HFFc6 (cell line): ENCODE data around the gene ZNF280A. TPM values are rescaled to one million over a fixed set of nuclear protein-coding genes. Genes with fewer than 3 reads are reported as not detected.

Experiments
- DNase-seq: peaks from one replicate; pipeline ENCODE4 v3.0.0-alpha.2; 2018
- H3K27ac Mint-ChIP-seq: 2 replicates; pipeline ENCODE4 v1.8.0; 2020; ENCODE audit warnings: mild to moderate bottlenecking, mixed read lengths
- H3K27me3 Mint-ChIP-seq: 2 replicates; pipeline ENCODE4 v1.8.0; 2021; ENCODE audit warnings: mild to moderate bottlenecking, moderate library complexity, mixed read lengths; ENCODE audit not compliant: insufficient read depth
- H3K36me3 Mint-ChIP-seq: 2 replicates; pipeline ENCODE4 v1.8.0; 2021; ENCODE audit warnings: low read depth, mixed read lengths
- H3K4me1 Mint-ChIP-seq: 2 replicates; pipeline ENCODE4 v1.8.0; 2020; ENCODE audit warnings: low read depth, mixed read lengths
- H3K4me3 Mint-ChIP-seq: 2 replicates; pipeline ENCODE4 v1.8.0; 2020; ENCODE audit warnings: mild to moderate bottlenecking, moderate library complexity, mixed read lengths
- H3K9me3 Mint-ChIP-seq: 2 replicates; pipeline ENCODE4 v1.8.0; 2020; ENCODE audit warnings: mild to moderate bottlenecking, mixed read lengths
- total RNA-seq, 6 experiments: library from RNA; stranded (reverse); fragmentation: NEBNext Ultra II Directional; extraction: Animal tissue kit (Norgen Biotek cat#: 25700); gene quantifications; 2 replicates in 1 of 6; 3 replicates in 5 of 6; pipeline ENCODE4 v1.2.3, GENCODE V29; 2021
- TF ChIP-seq, protein P1 (sequence below): fragments of 200-600 bp; sonication (generic); IDR thresholded peaks from 2 replicates; pipeline ENCODE4 v1.5.0; 2021; ENCODE audit warnings: antibody characterized with exemption, mild to moderate bottlenecking

The ZNF280A gene
- total RNA-seq, 6 experiments from 2014 or later: 0.08 TPM; not detected in 5

GRCh38 chr22:22538226-22538989 is 18.3 kb upstream of the ZNF280A start:
- Mint-ChIP-seq H3K36me3 (no peaks in the 10 kb centered on the region), H3K4me3 (no peak overlapping the region), H3K27me3 (peaks cover 15% of the 10 kb centered on the region), H3K4me1 (no peaks in the 10 kb centered on the region), H3K27ac (no peak overlapping the region), H3K9me3 (peaks cover 22% of the 10 kb centered on the region)
- no peak for DNase-seq
- TF ChIP-seq, protein P1, sequence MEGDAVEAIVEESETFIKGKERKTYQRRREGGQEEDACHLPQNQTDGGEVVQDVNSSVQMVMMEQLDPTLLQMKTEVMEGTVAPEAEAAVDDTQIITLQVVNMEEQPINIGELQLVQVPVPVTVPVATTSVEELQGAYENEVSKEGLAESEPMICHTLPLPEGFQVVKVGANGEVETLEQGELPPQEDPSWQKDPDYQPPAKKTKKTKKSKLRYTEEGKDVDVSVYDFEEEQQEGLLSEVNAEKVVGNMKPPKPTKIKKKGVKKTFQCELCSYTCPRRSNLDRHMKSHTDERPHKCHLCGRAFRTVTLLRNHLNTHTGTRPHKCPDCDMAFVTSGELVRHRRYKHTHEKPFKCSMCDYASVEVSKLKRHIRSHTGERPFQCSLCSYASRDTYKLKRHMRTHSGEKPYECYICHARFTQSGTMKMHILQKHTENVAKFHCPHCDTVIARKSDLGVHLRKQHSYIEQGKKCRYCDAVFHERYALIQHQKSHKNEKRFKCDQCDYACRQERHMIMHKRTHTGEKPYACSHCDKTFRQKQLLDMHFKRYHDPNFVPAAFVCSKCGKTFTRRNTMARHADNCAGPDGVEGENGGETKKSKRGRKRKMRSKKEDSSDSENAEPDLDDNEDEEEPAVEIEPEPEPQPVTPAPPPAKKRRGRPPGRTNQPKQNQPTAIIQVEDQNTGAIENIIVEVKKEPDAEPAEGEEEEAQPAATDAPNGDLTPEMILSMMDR: no peak

DNA sequence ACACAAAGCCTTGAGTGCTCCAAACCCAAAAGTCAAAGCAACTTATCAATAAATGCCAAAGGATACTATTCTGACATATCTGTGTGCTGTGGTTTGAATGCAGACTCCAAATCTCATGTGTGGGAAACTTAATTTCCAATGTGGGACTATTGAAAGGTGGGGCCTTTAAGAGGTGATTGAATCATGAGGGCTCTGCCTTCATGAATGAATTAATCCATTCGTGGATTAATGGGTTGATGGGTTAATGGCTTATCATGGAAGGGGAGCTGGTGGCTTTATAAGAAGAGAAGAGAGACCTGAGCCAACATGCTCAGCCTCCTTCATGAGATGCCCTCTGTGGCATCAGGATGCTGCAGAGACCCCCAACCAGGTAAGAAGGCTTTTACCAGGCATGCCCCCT is 16.8 kb upstream of the ZNF280A start:
- no peaks in the 10 kb centered on the region for H3K4me1 Mint-ChIP-seq
- no peak overlapping the region for H3K27ac Mint-ChIP-seq
- DNase-seq: no peak
- H3K36me3 Mint-ChIP-seq: no peaks in the 10 kb centered on the region
- H3K9me3 Mint-ChIP-seq: peaks cover 20% of the 10 kb centered on the region
- no peak overlapping the region for H3K4me3 Mint-ChIP-seq
- peaks cover 10% of the 10 kb centered on the region for H3K27me3 Mint-ChIP-seq
- TF ChIP-seq, protein P1: no peak

- Mint-ChIP-seq H3K9me3 (peaks cover 19% of the 10 kb centered on the region), H3K27ac (no peak overlapping the region), H3K27me3 (peaks cover 6% of the 10 kb centered on the region), H3K36me3 (no peaks in the 10 kb centered on the region), H3K4me1 (no peaks in the 10 kb centered on the region), H3K4me3 (no peak overlapping the region)
- TF ChIP-seq, protein P1: no peak
- DNase-seq: no peak
Observed at GRCh38 chr22:22536515-22536914, 16.4 kb upstream of the ZNF280A start.

DNA sequence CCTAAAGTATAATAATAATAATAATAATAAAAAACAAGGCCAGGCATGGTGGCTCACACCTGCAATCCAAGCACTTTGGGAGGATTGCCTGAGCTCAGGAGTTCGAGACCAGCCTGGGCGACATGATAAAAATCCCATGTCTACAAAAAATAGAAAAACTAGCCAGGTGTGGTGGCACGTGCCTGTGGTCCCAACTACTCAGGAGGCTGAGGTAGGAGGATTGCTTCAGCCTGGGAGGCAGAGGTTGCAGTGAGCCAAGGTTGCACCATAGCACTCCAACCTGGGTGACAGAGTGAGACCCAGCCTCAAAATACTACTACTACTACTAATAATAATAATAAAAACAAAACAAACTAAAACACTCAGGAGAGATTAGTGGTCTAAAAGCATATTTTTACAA is 15.6 kb upstream of the ZNF280A start:
- Mint-ChIP-seq H3K36me3 (no peaks in the 10 kb centered on the region), H3K4me1 (no peaks in the 10 kb centered on the region), H3K4me3 (no peak overlapping the region), H3K27me3 (peaks cover 5% of the 10 kb centered on the region), H3K9me3 (peaks cover 16% of the 10 kb centered on the region), H3K27ac (no peak overlapping the region)
- TF ChIP-seq, protein P1: no peak
- no peak for DNase-seq

GRCh38 chr22:22534604-22535415 is 14.7 kb upstream of the ZNF280A start:
- TF ChIP-seq, protein P1: no peak

More at GRCh38 chr22:22534604-22535415, 14.7 kb upstream of the ZNF280A start:
- Mint-ChIP-seq H3K27ac (no peak overlapping the region), H3K4me3 (no peak overlapping the region), H3K4me1 (no peaks in the 10 kb centered on the region), H3K36me3 (no peaks in the 10 kb centered on the region), H3K9me3 (peaks cover 10% of the 10 kb centered on the region), H3K27me3 (peaks cover 5% of the 10 kb centered on the region)
- no peak for DNase-seq
